Colonic mucosa (tissue), 4 donors: Measurements from ENCODE around the gene TANC1. TPM values are rescaled to one million over a fixed set of nuclear protein-coding genes. Genes with fewer than 3 reads are reported as not detected.

Source experiments
- DNase-seq: peaks from one replicate; pipeline ENCODE4 v3.0.0-alpha.2; 2020
- H3K27ac ChIP-seq: fragments of 200-600 bp; one replicate; pipeline ENCODE4 v1.8.0; 2021
- H3K27me3 ChIP-seq: fragments of 200-600 bp; one replicate; pipeline ENCODE4 v1.8.0; 2021
- H3K36me3 ChIP-seq: fragments of 200-600 bp; one replicate; pipeline ENCODE4 v1.8.0; 2021
- H3K4me1 ChIP-seq: fragments of 200-600 bp; one replicate; pipeline ENCODE4 v1.8.0; 2021; ENCODE audit warnings: mild to moderate bottlenecking
- H3K4me3 ChIP-seq: fragments of 200-600 bp; one replicate; pipeline ENCODE4 v1.8.0; 2021
- H3K9ac ChIP-seq, 2 donors: one replicate each; pipeline ENCODE4 v1.7.0; 2013; ENCODE audit warnings: control low read depth in 2 of 2, low read depth in 2 of 2, low read length in 2 of 2
- H3K9me3 ChIP-seq: fragments of 200-600 bp; one replicate; pipeline ENCODE4 v1.8.0; 2021
- CTCF ChIP-seq: fragments of 200-600 bp; IDR thresholded peaks from one replicate; pipeline ENCODE4 v1.8.0; 2022; ENCODE audit warnings: antibody characterized with exemption, mild to moderate bottlenecking
- intact Hi-C: fragments of 100-400 bp; cut with DNase I; formaldehyde crosslinking; loops from one replicate; pipeline ENCODE4 v1.14.1; 2022
- total RNA-seq, 2 donors: library from RNA; stranded (reverse); fragmentation: NEBNext Ultra II Directional in 1 of 2; extraction: Animal tissue kit (Norgen Biotek cat#: 25700) in 1 of 2; gene quantifications; one replicate each; pipeline ENCODE4 v1.2.1, GENCODE V29; 2021
- donor health status: healthy.
- donor health status: DM: no; HTN: no; CAD: no.
- donor health status: DM: no; HTN: no; CAD: no.

The TANC1 gene
- total RNA-seq, 2 donors from 2014 or later: 28.3 to 32.7 TPM

- intact Hi-C loops: no loop called here
Observed at GRCh38 chr2:159084384-159085370, 116.2 kb downstream of the TANC1 start.

DNA sequence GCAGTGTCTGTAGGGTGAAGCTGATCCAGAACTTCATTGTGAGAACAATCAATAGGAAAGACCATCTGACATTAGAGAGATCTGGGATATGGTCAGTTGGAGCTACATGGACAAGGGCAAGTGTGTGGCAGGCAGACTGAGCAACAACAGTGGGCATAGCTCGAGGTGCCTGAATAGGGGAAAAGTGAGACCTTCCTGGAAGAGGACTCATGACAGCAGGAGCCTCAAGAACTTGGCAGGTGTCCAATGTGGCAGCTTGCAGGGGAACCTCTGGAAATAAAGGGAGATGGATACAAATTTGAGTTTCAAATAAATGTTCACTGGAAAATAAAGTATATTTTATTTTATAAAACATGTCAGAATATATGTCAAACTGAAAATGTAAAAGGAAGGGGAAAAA lies 117.9 kb downstream of the TANC1 start:
- intact Hi-C loops: no loop called here
- peak; percentile 31 for DNase-seq
- no peak for TF ChIP-seq CTCF
- Histone ChIP-seq H3K9ac (no peak overlapping the region), H3K36me3 (no peaks in the 10 kb centered on the region), H3K4me1 (peaks cover 8% of the 10 kb centered on the region), H3K27ac (no peak overlapping the region), H3K4me3 (no peak overlapping the region), H3K9me3 (no peaks in the 10 kb centered on the region), H3K27me3 (no peaks in the 10 kb centered on the region)

More at GRCh38 chr2:159084384-159085370, 116.2 kb downstream of the TANC1 start:
- TF ChIP-seq CTCF: no peak
- Histone ChIP-seq H3K4me3 (no peak overlapping the region), H3K36me3 (no peaks in the 10 kb centered on the region), H3K27ac (no peak overlapping the region), H3K9ac (no peak overlapping the region), H3K9me3 (no peaks in the 10 kb centered on the region), H3K4me1 (no peaks in the 10 kb centered on the region), H3K27me3 (no peaks in the 10 kb centered on the region)
- DNase-seq: no peak

DNA sequence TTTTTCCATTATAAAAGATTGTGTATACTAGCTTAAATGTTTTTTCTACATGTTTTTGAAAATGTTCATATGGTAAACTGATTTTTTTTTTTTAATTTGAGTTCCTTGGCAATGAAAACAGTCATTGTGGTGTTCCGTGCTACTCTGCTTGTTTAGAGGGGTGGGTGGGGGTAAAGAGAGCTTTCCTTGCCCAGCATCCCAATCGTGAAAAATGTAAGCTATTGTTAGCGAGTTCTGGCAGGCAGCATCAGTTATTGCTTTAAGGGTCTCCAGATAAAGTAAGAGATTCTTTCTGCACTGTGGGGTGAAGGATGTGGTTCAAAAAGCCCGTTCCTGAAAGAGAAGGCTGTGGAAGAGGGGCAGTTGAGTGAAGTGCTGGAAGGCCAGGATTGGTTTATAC lies 118.4 kb downstream of the TANC1 start:
- intact Hi-C loops: no loop called here
- Histone ChIP-seq H3K4me1 (peaks cover 11% of the 10 kb centered on the region), H3K36me3 (no peaks in the 10 kb centered on the region), H3K4me3 (no peak overlapping the region), H3K9me3 (no peaks in the 10 kb centered on the region), H3K27me3 (no peaks in the 10 kb centered on the region), H3K27ac (no peak overlapping the region), H3K9ac (no peak overlapping the region)
- TF ChIP-seq CTCF: no peak
- DNase-seq: no peak

DNA sequence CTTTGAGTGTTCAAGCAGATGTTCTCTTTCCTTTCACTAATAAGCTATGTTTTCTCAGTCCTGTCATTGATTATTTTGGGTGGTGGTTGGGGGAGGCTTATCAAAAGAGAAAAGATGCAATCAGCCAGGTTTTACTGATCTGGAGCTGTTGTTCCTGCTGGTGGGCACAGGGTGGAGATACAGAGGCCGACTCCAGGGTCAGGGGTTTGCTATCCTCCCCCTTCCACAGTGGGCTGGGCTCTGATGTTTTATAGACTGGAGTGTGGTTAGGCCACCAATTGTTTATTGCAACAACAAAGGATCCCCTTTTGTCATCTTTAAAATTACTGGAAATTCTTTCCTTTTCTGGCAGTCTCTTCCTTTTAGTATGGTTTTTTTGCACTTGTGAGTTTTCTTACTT lies 120.5 kb downstream of the TANC1 start:
- Histone ChIP-seq H3K36me3 (no peaks in the 10 kb centered on the region), H3K27ac (no peak overlapping the region), H3K4me1 (peaks cover 20% of the 10 kb centered on the region), H3K9me3 (no peaks in the 10 kb centered on the region), H3K9ac (no peak overlapping the region), H3K27me3 (no peaks in the 10 kb centered on the region), H3K4me3 (no peak overlapping the region)
- TF ChIP-seq CTCF: no peak
- DNase-seq: no peak
- intact Hi-C loops: no loop called here

DNA sequence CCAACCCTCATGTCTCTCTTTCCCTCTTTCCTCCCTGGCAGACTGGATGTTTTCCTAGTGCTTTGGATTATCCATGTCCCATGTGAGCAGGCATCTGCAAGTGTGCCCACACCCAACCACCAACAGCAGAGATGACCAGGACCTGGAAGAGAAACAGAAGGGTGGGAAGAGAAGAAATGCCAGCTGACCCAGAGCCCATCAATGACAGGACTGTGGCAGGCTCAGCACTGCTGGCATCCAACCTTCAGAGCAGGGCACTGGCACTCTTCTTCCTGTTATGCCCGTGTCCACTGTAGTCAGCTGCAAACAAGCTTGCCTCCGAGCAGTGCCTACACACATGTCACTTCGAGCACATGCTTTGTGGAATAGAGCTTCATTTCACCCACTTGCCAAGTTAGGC lies 121.1 kb downstream of the TANC1 start:
- Histone ChIP-seq H3K36me3 (no peaks in the 10 kb centered on the region), H3K4me3 (no peak overlapping the region), H3K27ac (no peak overlapping the region), H3K27me3 (no peaks in the 10 kb centered on the region), H3K9ac (no peak overlapping the region), H3K9me3 (no peaks in the 10 kb centered on the region), H3K4me1 (peaks cover 24% of the 10 kb centered on the region)
- DNase-seq: no peak
- no peak for TF ChIP-seq CTCF
- intact Hi-C loops: no loop called here
